Right lobe of liver (tissue), 6 donors: Measurements from ENCODE around the gene BCKDK. TPM values are rescaled to one million over a fixed set of nuclear protein-coding genes. Genes with fewer than 3 reads are reported as not detected.

Source experiments
- ATAC-seq, 4 donors: fragments of 200-7000 bp; cut with Tn5 transposase; one replicate each; pipeline ENCODE4 v1.9.1; 2020; ENCODE audit warnings: mild to moderate bottlenecking in 4 of 4, moderate library complexity in 4 of 4
- DNase-seq, 3 donors: peaks; one replicate each; pipeline ENCODE4 v3.0.0-alpha.2; 2020
- H3K27ac ChIP-seq, 3 donors: fragments of 200-600 bp; one replicate each; pipeline ENCODE4 v1.8.0; 2022
- H3K27me3 ChIP-seq, 2 donors: fragments of 200-600 bp; one replicate each; pipeline ENCODE4 v1.8.0; 2022
- H3K36me3 ChIP-seq, 4 donors: fragments of 200-600 bp; sonication (generic) in 1 of 4; one replicate each; pipeline versions ENCODE4 v1.5.1 to v1.8.0; 2017 to 2022; ENCODE audit warnings: control low read depth in 1 of 4
- H3K4me1 ChIP-seq, 4 donors: fragments of 200-600 bp; sonication (generic) in 1 of 4; one replicate each; pipeline versions ENCODE4 v1.5.1 to v1.8.0; 2017 to 2022; ENCODE audit warnings: control low read depth in 1 of 4
- H3K4me3 ChIP-seq, 3 donors: fragments of 200-600 bp; one replicate each; pipeline ENCODE4 v1.8.0; 2022
- H3K9me3 ChIP-seq, 4 donors: fragments of 200-600 bp; sonication (generic) in 1 of 4; one replicate each; pipeline versions ENCODE4 v1.5.1 to v1.8.0; 2017 to 2022; ENCODE audit warnings: control low read depth in 1 of 4
- CTCF ChIP-seq, 4 donors: fragments of 200-600 bp in 3 of 4; fragments of 450-650 bp in 1 of 4; IDR thresholded peaks; one replicate each; pipeline versions ENCODE4 v1.5.1 to v1.8.0; 2016 to 2022; ENCODE audit warnings: antibody characterized with exemption in 4 of 4, mild to moderate bottlenecking in 2 of 4
- POLR2A ChIP-seq: fragments of 450-650 bp; IDR thresholded peaks from one replicate; pipeline ENCODE4 v1.6.1; 2017; ENCODE audit warnings: antibody characterized with exemption, mild to moderate bottlenecking
- WGBS: methylation state at CpG from one replicate; pipeline ENCODE4 v1.1.6; 2018; ENCODE audit warnings: low coverage, low lambda C conversion rate; ENCODE audit not compliant: insufficient coverage; ENCODE audit errors: missing lambda C conversion rate; 5-methylcytosine and 5-hydroxymethylcytosine counted together
- intact Hi-C, 2 donors: fragments of 100-400 bp; cut with DNase I; formaldehyde crosslinking; loops; one replicate each; pipeline versions ENCODE4 v1.11.2 to v1.14.1; 2022
- total RNA-seq, 6 experiments: library from RNA; depleted of rRNA in 2 of 6; stranded (reverse); fragments of >200 nt in 2 of 6; fragmentation: NEBNext Ultra II Directional in 3 of 6; extraction: Animal tissue kit (Norgen Biotek cat#: 25700) in 3 of 6; gene quantifications; one replicate each; pipeline versions ENCODE4 v1.1.0 to v1.2.4, GENCODE V29; 2016 to 2023
- donor health status: DM: no; HTN: yes; CAD: no.
- donor health status: DM: no; HTN: no; CAD: no.
- donor health status: DM: no; HTN: no; CAD: no.
- donor health status: DM: no; HTN: yes; CAD: no.
- donor health status: DM: no; HTN: yes; CAD: no.

The BCKDK gene
- total RNA-seq, 6 experiments from 2014 or later: 34.8 to 61.5 (median 41.8) TPM

GRCh38 chr16:31082368-31083045 is 25.7 kb upstream of the BCKDK start:
- Histone ChIP-seq H3K9me3 (no peaks in the 10 kb centered on the region), H3K36me3 (peaks cover 0 to 40% (median 19%) of the 10 kb centered on the region in 4 donors), H3K4me3 (no peak overlapping the region), H3K4me1 (no peaks in the 10 kb centered on the region), H3K27ac (no peak overlapping the region), H3K27me3 (no peaks in the 10 kb centered on the region)
- no peak for TF ChIP-seq CTCF (IDR thresholded peaks at IDR 0.05)
- no peak for TF ChIP-seq POLR2A
- peak in 1 of 4 donors; percentile 6 for ATAC-seq
- WGBS: 73% methylated on average over 3 of the region's 14 CpGs
- DNase-seq: no peak
- intact Hi-C loops: loop anchor here in 1 of 2 donors (10.0 kb wide), 1 partner anchor 98 kb away; the partner anchor contains the start of gene HSD3B7

GRCh38 chr16:31083081-31083480 is 25.1 kb upstream of the BCKDK start:
- H3K4me3 ChIP-seq: no peak overlapping the region
- H3K36me3 ChIP-seq: peaks cover 0 to 45% (median 19%) of the 10 kb centered on the region in 4 donors
- TF ChIP-seq CTCF (IDR thresholded peaks at IDR 0.05): no peak
- no peak for TF ChIP-seq POLR2A
- no peaks in the 10 kb centered on the region for H3K4me1 ChIP-seq
- DNase-seq (no peak), ATAC-seq (no peak)
- intact Hi-C loops: loop anchor here in 1 of 2 donors (10.0 kb wide), 1 partner anchor 98 kb away; the partner anchor contains the start of gene HSD3B7
- no peak overlapping the region for H3K27ac ChIP-seq
- no peaks in the 10 kb centered on the region for H3K27me3 ChIP-seq
- no peaks in the 10 kb centered on the region for H3K9me3 ChIP-seq
- 57% methylated on average over 7 of the region's 9 CpGs for WGBS

- Histone ChIP-seq H3K4me1 (no peaks in the 10 kb centered on the region), H3K9me3 (no peaks in the 10 kb centered on the region), H3K4me3 (no peak overlapping the region), H3K27ac (no peak overlapping the region), H3K36me3 (peaks cover 0 to 47% (median 19%) of the 10 kb centered on the region in 4 donors), H3K27me3 (no peaks in the 10 kb centered on the region)
- WGBS: 86% methylated on average over 3 of the region's 5 CpGs
- TF ChIP-seq POLR2A (no peak), CTCF (IDR thresholded peaks at IDR 0.05) (no peak)
- intact Hi-C loops: loop anchor here in 1 of 2 donors (10.0 kb wide), 1 partner anchor 99 kb away; the partner anchor contains the start of gene HSD3B7
- ATAC-seq (no peak), DNase-seq (no peak)
These were observed 24.6 kb upstream of the BCKDK start for GRCh38 chr16:31083556-31083955.

- peaks cover 0 to 43% (median 21%) of the 10 kb centered on the region in 4 donors for H3K36me3 ChIP-seq
- 100% methylated on average over 1 of the region's 13 CpGs for WGBS
- H3K27me3 ChIP-seq: no peaks in the 10 kb centered on the region
- no peak overlapping the region for H3K27ac ChIP-seq
- H3K9me3 ChIP-seq: no peaks in the 10 kb centered on the region
- no peak for TF ChIP-seq POLR2A
- no peak for TF ChIP-seq CTCF (IDR thresholded peaks at IDR 0.05)
- H3K4me1 ChIP-seq: no peaks in the 10 kb centered on the region
- ATAC-seq (no peak), DNase-seq (peak in 1 of 3 donors; percentile 14)
- intact Hi-C loops: loop anchor here in 1 of 2 donors (10.0 kb wide), 1 partner anchor 99 kb away; the partner anchor contains the start of gene HSD3B7
- no peak overlapping the region for H3K4me3 ChIP-seq
These were observed 24.2 kb upstream of the BCKDK start for GRCh38 chr16:31083981-31084380.
